ENCODE measurements around the gene BAG2.

BAG2 gene

GRCh38 chr6:57222743-57223077 lies 50.6 kb downstream of the BAG2 start:
- no peak for TF ChIP-seq CTCF (IDR thresholded peaks at IDR 0.05; ENCODE audit: borderline replicate concordance, control extremely low read depth, extremely low read depth, insufficient read depth, missing control alignments)
- in situ Hi-C loops (cut with MboI; ENCODE audit: low sequenced_read_pairs, unreplicated experiment), result no loop called here
- no peak for DNase-seq (ENCODE audit: low spot score)

GRCh38 chr6:57224769-57225515 lies 52.8 kb downstream of the BAG2 start:
- DNase-seq (ENCODE audit: low spot score), result no peak
- no peak for TF ChIP-seq CTCF (IDR thresholded peaks at IDR 0.05; ENCODE audit: borderline replicate concordance, control extremely low read depth, extremely low read depth, insufficient read depth, missing control alignments)
- in situ Hi-C loops (cut with MboI; ENCODE audit: low sequenced_read_pairs, unreplicated experiment), result no loop called here

GRCh38 chr6:57226221-57226620 lies 54.1 kb downstream of the BAG2 start:
- TF ChIP-seq CTCF (IDR thresholded peaks at IDR 0.05; ENCODE audit: borderline replicate concordance, control extremely low read depth, extremely low read depth, insufficient read depth, missing control alignments), result no peak
- DNase-seq (ENCODE audit: low spot score), result no peak
- in situ Hi-C loops (cut with MboI; ENCODE audit: low sequenced_read_pairs, unreplicated experiment), result no loop called here

Measured in GM13976 (cell line).